Fibroblast of lung (primary cell): ENCODE results near the gene HAPSTR1. TPM values are rescaled to one million over a fixed set of nuclear protein-coding genes. Genes with fewer than 3 reads are reported as not detected.

Experiments used
- DNase-seq, 2 donors: peaks; one replicate each; pipeline versions ENCODE4 v3.0.0 to v3.0.0-alpha.2; 2010; ENCODE audit warnings: low read depth in 2 of 2
- H2AFZ ChIP-seq: 2 replicates; pipeline ENCODE4 v1.5.1; 2012; ENCODE audit warnings: low read length, control low read depth, inconsistent platforms
- H3K27ac ChIP-seq: 2 replicates; pipeline ENCODE4 v1.5.1; 2011; ENCODE audit warnings: low read length, control low read depth; ENCODE audit not compliant: insufficient read depth
- H3K27me3 ChIP-seq: 2 replicates; pipeline ENCODE4 v1.5.1; 2011; ENCODE audit warnings: mild to moderate bottlenecking, low read length; ENCODE audit not compliant: control insufficient read depth, insufficient read depth
- H3K36me3 ChIP-seq: 2 replicates; pipeline ENCODE4 v1.5.1; 2011; ENCODE audit warnings: low read length; ENCODE audit not compliant: control insufficient read depth, insufficient read depth
- H3K4me1 ChIP-seq: 2 replicates; pipeline ENCODE4 v1.5.1; 2011; ENCODE audit warnings: low read length; ENCODE audit not compliant: control insufficient read depth, insufficient read depth; ENCODE audit errors: extremely low read depth
- H3K4me2 ChIP-seq: 2 replicates; pipeline ENCODE4 v1.5.1; 2011; ENCODE audit warnings: low read length, control low read depth; ENCODE audit not compliant: insufficient read depth; ENCODE audit errors: extremely low read depth
- H3K4me3 ChIP-seq, 4 experiments: fragments of 200-600 bp in 1 of 4; sonication (generic) in 1 of 4; replicated peaks in 1 of 4; 2 replicates each; pipeline ENCODE4 v1.5.1; 2011 to 2016; ENCODE audit warnings: low read length in 4 of 4, low read depth in 3 of 4, mild to moderate bottlenecking in 3 of 4, control low read depth in 2 of 4, inconsistent platforms in 1 of 4, mixed read lengths in 1 of 4; ENCODE audit not compliant: insufficient read depth in 1 of 4; ENCODE audit errors: control extremely low read depth in 1 of 4
- H3K79me2 ChIP-seq: 2 replicates; pipeline ENCODE4 v1.5.1; 2012; ENCODE audit warnings: mild to moderate bottlenecking, low read length, inconsistent platforms; ENCODE audit not compliant: control insufficient read depth, insufficient read depth
- H3K9ac ChIP-seq: 2 replicates; pipeline ENCODE4 v1.5.1; 2011; ENCODE audit warnings: mild to moderate bottlenecking, low read length, control low read depth; ENCODE audit not compliant: insufficient read depth
- H3K9me3 ChIP-seq: 2 replicates; pipeline ENCODE4 v1.5.1; 2012; ENCODE audit warnings: low read depth, low read length; ENCODE audit not compliant: control insufficient read depth, insufficient read depth
- H4K20me1 ChIP-seq: 2 replicates; pipeline ENCODE4 v1.5.1; 2011; ENCODE audit warnings: low read length; ENCODE audit not compliant: control insufficient read depth, insufficient read depth; ENCODE audit errors: extremely low read depth
- EZH2 ChIP-seq: IDR thresholded peaks from 2 replicates; pipeline ENCODE4 v1.5.1; 2012; ENCODE audit warnings: low read length, control low read depth, mild to moderate bottlenecking; ENCODE audit errors: missing control alignments
- polyA plus RNA-seq, 2 donors: library from polyadenylated mRNA; depleted of rRNA in 1 of 2; stranded (reverse) in 1 of 2; unstranded in 1 of 2; fragments of >200 nt; gene quantifications; 2 replicates each; pipeline ENCODE4 v1.2.1, GENCODE V29; 2011 to 2012; ENCODE audit warnings: missing spikeins in 1 of 2
- total RNA-seq: library from RNA; depleted of rRNA; stranded (reverse); fragments of >200 nt; gene quantifications from 2 replicates; pipeline ENCODE4 v1.2.1, GENCODE V29; 2014
- TF ChIP-seq, protein P1 (sequence below), 2 donors: IDR thresholded peaks in 1 of 2; conservative IDR thresholded peaks in 1 of 2; 1 replicate in 1 of 2; 2 replicates in 1 of 2; pipeline ENCODE4 v1.5.1; 2011 to 2012; ENCODE audit warnings: low read length in 2 of 2, control low read depth in 1 of 2, inconsistent platforms in 1 of 2, low read depth in 1 of 2, mild to moderate bottlenecking in 1 of 2

HAPSTR1 gene
- total and polyA plus RNA-seq, 2 donors (not counting 1 experiment from before 2014, with no cell fraction given) = 37.5 to 57.3 TPM

DNA sequence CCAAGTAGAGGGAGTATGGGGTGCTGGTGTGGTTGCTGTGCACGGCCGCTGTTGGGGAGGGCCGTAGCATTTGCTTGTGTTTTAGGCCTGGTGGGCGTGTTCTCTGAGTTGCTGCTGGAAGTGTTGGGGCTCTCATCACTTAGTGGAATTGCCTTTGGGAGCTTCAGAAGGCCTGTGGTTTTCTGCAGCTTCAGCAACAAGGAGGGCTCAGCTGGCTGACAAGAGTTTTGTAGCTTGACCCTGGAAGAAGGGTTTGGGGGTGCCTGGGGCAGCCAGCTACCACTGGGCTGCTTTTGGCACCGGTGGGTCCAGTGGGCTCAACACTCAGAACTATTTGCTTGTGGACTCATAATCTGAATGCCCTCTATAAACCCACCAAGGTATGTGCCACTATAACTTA is 30.9 kb downstream of the HAPSTR1 start:
- peaks cover 51% of the 10 kb centered on the region for H3K79me2 ChIP-seq
- no peak overlapping the region for H3K4me2 ChIP-seq
- TF ChIP-seq, protein P1, sequence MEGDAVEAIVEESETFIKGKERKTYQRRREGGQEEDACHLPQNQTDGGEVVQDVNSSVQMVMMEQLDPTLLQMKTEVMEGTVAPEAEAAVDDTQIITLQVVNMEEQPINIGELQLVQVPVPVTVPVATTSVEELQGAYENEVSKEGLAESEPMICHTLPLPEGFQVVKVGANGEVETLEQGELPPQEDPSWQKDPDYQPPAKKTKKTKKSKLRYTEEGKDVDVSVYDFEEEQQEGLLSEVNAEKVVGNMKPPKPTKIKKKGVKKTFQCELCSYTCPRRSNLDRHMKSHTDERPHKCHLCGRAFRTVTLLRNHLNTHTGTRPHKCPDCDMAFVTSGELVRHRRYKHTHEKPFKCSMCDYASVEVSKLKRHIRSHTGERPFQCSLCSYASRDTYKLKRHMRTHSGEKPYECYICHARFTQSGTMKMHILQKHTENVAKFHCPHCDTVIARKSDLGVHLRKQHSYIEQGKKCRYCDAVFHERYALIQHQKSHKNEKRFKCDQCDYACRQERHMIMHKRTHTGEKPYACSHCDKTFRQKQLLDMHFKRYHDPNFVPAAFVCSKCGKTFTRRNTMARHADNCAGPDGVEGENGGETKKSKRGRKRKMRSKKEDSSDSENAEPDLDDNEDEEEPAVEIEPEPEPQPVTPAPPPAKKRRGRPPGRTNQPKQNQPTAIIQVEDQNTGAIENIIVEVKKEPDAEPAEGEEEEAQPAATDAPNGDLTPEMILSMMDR (conservative IDR thresholded peaks at IDR 0.05 in 1 of 2, IDR thresholded peaks at IDR 0.05 in 1 of 2; ENCODE audit: low read depth in 1 of 2, low read length in 2 of 2) = no peak
- no peak for TF ChIP-seq EZH2
- no peak overlapping the region for H3K9ac ChIP-seq
- no peak overlapping the region for H3K27ac ChIP-seq
- peaks cover 7% of the 10 kb centered on the region for H3K4me1 ChIP-seq
- H3K9me3 ChIP-seq = no peaks in the 10 kb centered on the region
- H4K20me1 ChIP-seq = no peaks in the 10 kb centered on the region
- no peak overlapping the region for H3K4me3 ChIP-seq
- no peaks in the 10 kb centered on the region for H3K27me3 ChIP-seq
- H2AFZ ChIP-seq = no peak overlapping the region
- peaks cover 9% of the 10 kb centered on the region for H3K36me3 ChIP-seq
- DNase-seq = no peak

DNA sequence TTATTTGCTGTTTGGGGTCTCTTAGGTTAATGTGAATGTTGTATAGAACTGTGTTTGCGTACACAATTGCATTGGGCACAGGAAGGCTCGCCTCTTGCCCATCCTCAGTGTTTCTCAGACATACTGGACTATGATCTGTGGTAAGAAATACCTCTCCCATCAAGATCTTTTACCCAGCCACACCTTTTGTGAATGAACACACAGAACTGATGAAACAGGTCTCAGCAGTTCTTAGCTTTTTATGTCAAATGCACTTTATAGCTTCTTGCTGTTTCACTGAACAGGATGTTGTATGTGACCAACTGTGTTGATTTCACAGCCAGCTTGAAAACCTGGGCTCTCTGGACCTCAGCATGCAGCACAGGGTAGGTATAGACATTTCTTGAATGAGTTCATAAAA is 31.5 kb downstream of the HAPSTR1 start:
- Histone ChIP-seq H3K79me2 (peaks cover 45% of the 10 kb centered on the region), H3K4me3 (no peak overlapping the region)
- DNase-seq = no peak

DNA sequence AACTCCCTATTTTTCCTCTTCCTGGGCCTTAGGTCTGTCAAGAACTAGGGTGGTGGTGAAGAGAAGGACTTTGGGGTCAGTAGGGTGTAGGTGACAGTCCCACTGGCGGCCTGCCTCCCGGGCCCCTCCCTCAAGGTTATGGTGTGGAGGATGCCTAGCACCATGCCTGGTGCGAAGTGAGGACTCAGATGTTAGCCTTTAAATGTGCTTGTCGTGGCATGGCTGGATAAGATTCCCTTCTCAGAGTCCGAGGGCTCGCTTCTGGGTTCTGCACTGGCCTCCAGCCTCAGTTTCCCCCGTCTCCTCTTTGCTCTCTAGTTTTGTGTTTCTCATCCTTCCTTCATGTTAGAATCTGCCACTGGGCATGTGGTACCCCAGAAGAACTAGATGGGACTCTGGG is 32.0 kb downstream of the HAPSTR1 start:
- Histone ChIP-seq H4K20me1 (no peaks in the 10 kb centered on the region), H3K27me3 (no peaks in the 10 kb centered on the region), H3K27ac (no peak overlapping the region), H3K4me3 (no peak overlapping the region), H3K36me3 (peaks cover 9% of the 10 kb centered on the region), H2AFZ (no peak overlapping the region), H3K4me2 (no peak overlapping the region), H3K4me1 (peaks cover 7% of the 10 kb centered on the region), H3K9ac (no peak overlapping the region), H3K9me3 (no peaks in the 10 kb centered on the region), H3K79me2 (peaks cover 41% of the 10 kb centered on the region)
- TF ChIP-seq, protein P1 (conservative IDR thresholded peaks at IDR 0.05 in 1 of 2, IDR thresholded peaks at IDR 0.05 in 1 of 2; ENCODE audit: low read depth in 1 of 2, low read length in 2 of 2) = no peak
- TF ChIP-seq EZH2 = no peak
- no peak for DNase-seq

More for the DNA sequence above, 31.5 kb downstream of the HAPSTR1 start:
- no peaks in the 10 kb centered on the region for H4K20me1 ChIP-seq
- peaks cover 9% of the 10 kb centered on the region for H3K36me3 ChIP-seq
- TF ChIP-seq, protein P1 (conservative IDR thresholded peaks at IDR 0.05 in 1 of 2, IDR thresholded peaks at IDR 0.05 in 1 of 2; ENCODE audit: low read depth in 1 of 2, low read length in 2 of 2) = no peak
- no peak for TF ChIP-seq EZH2
- no peak overlapping the region for H3K9ac ChIP-seq
- no peaks in the 10 kb centered on the region for H3K9me3 ChIP-seq
- no peaks in the 10 kb centered on the region for H3K27me3 ChIP-seq
- H2AFZ ChIP-seq = no peak overlapping the region
- H3K4me1 ChIP-seq = peaks cover 7% of the 10 kb centered on the region
- H3K27ac ChIP-seq = no peak overlapping the region
- no peak overlapping the region for H3K4me2 ChIP-seq
